Ishikawa (cell line): Measurements from ENCODE around the gene TAGLN2.

Experiments used
- EP300 ChIP-seq: IDR thresholded peaks from 2 replicates; pipeline ENCODE4 v1.6.1; 2012; ENCODE audit warnings: borderline replicate concordance
- USF1 ChIP-seq: IDR thresholded peaks from 2 replicates; pipeline ENCODE4 v1.6.1; 2012
- YY1 ChIP-seq: IDR thresholded peaks from 2 replicates; pipeline ENCODE4 v1.6.1; 2012; ENCODE audit warnings: low read depth

GRCh38 chr1:159883134-159883533 lies 42.2 kb downstream of the TAGLN2 start:
- TF ChIP-seq YY1 (no peak), USF1 (no peak), EP300 (no peak)
